OCI-LY7 (cell line): ENCODE results near the gene PRCD.
"Not testable (repeated sequence)": the region's sequence is repeated elsewhere in the genome, so short reads cannot be mapped to it uniquely, and the experiment has no call there.

Experiments
- EZH2phosphoT487 ChIP-seq: fragments of 200-600 bp; sonication (generic); IDR thresholded peaks from 2 replicates; pipeline ENCODE4 v1.6.1; 2018; ENCODE audit warnings: low read depth, borderline replicate concordance, mild to moderate bottlenecking, mixed run types, antibody characterized with exemption, low read length, moderate library complexity, mixed read lengths
- TF ChIP-seq, protein P1 (sequence below): fragments of 200-600 bp; sonication (generic); conservative IDR thresholded peaks from 2 replicates; pipeline ENCODE4 v1.5.1; 2014; ENCODE audit warnings: mild to moderate bottlenecking, antibody characterized with exemption, low read length, moderate library complexity, mixed read lengths

DNA sequence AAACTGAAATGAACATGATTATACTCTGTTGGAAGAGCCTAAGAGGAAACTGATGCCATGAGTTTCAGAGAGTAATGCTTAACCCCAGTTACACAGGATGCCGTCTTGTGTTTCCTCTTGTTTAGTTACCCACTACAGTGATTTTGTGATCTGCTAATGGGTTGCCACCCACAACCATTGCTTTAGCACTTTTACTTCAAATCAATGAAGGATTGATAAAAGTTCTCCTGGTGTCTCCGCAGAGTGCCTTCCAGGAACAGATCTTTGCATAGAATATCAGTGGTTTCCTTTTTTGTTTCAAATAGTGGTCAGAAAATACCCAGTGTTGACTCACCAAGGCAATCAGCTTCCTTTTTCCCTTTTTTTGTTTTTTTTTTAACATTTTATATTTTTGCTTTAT, 23.5 kb downstream of the PRCD start:
- TF ChIP-seq, protein P1, sequence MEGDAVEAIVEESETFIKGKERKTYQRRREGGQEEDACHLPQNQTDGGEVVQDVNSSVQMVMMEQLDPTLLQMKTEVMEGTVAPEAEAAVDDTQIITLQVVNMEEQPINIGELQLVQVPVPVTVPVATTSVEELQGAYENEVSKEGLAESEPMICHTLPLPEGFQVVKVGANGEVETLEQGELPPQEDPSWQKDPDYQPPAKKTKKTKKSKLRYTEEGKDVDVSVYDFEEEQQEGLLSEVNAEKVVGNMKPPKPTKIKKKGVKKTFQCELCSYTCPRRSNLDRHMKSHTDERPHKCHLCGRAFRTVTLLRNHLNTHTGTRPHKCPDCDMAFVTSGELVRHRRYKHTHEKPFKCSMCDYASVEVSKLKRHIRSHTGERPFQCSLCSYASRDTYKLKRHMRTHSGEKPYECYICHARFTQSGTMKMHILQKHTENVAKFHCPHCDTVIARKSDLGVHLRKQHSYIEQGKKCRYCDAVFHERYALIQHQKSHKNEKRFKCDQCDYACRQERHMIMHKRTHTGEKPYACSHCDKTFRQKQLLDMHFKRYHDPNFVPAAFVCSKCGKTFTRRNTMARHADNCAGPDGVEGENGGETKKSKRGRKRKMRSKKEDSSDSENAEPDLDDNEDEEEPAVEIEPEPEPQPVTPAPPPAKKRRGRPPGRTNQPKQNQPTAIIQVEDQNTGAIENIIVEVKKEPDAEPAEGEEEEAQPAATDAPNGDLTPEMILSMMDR, result not testable (repeated sequence)
- not testable (repeated sequence) for TF ChIP-seq EZH2phosphoT487
